ENCODE measurements around the gene SKI.

Gene SKI

GRCh38 chr1:2180297-2181245 lies 47.5 kb upstream of the SKI start:
- TF ChIP-seq CTCF (IDR thresholded peaks at IDR 0.05; ENCODE audit: borderline replicate concordance, extremely low read depth, low read length, poor library complexity, severe bottlenecking): no peak
- no peak for TF ChIP-seq EZH2 (IDR thresholded peaks at IDR 0.05; ENCODE audit: borderline replicate concordance, low read depth, low read length, severe bottlenecking)
- Histone ChIP-seq H3K9ac (ENCODE audit: low read depth, low read length) (no peak overlapping the region), H3K4me3 (ENCODE audit: low read depth in 1 of 2, low read length in 2 of 2) (no peak overlapping the region), H3K36me3 (ENCODE audit: insufficient read depth, low read length) (no peaks in the 10 kb centered on the region), H3K79me2 (ENCODE audit: insufficient read depth, low read length) (no peaks in the 10 kb centered on the region), H2AFZ (ENCODE audit: low read depth, low read length) (no peak overlapping the region), H4K20me1 (ENCODE audit: insufficient read depth, low read length) (peaks cover 6% of the 10 kb centered on the region; the same call in 1 of the 2 replicates), H3K4me2 (ENCODE audit: insufficient read depth, low read length) (no peak overlapping the region), H3K27ac (ENCODE audit: low read length) (no peak overlapping the region), H3K9me3 (ENCODE audit: insufficient read depth, low read length, severe bottlenecking) (no peaks in the 10 kb centered on the region), H3K4me1 (ENCODE audit: insufficient read depth, low read length) (no peaks in the 10 kb centered on the region), H3K27me3 (ENCODE audit: insufficient read depth, low read length, poor library complexity) (no peaks in the 10 kb centered on the region)
- DNase-seq (no peak), ATAC-seq (ENCODE audit: insufficient read depth, low read depth) (no peak)

GRCh38 chr1:2181271-2181670 lies 46.8 kb upstream of the SKI start:
- no peaks in the 10 kb centered on the region for H3K36me3 ChIP-seq (ENCODE audit: insufficient read depth, low read length)
- no peak overlapping the region for H3K4me2 ChIP-seq (ENCODE audit: insufficient read depth, low read length)
- H3K79me2 ChIP-seq (ENCODE audit: insufficient read depth, low read length): no peaks in the 10 kb centered on the region
- DNase-seq (no peak), ATAC-seq (ENCODE audit: insufficient read depth, low read depth) (no peak)
- H3K4me3 ChIP-seq (ENCODE audit: low read depth in 1 of 2, low read length in 2 of 2): no peak overlapping the region
- H3K9ac ChIP-seq (ENCODE audit: low read depth, low read length): no peak overlapping the region
- H3K4me1 ChIP-seq (ENCODE audit: insufficient read depth, low read length): no peaks in the 10 kb centered on the region
- H4K20me1 ChIP-seq (ENCODE audit: insufficient read depth, low read length): peaks cover 6% of the 10 kb centered on the region; the same call in 1 of the 2 replicates
- H2AFZ ChIP-seq (ENCODE audit: low read depth, low read length): no peak overlapping the region
- no peaks in the 10 kb centered on the region for H3K27me3 ChIP-seq (ENCODE audit: insufficient read depth, low read length, poor library complexity)
- no peaks in the 10 kb centered on the region for H3K9me3 ChIP-seq (ENCODE audit: insufficient read depth, low read length, severe bottlenecking)
- no peak overlapping the region for H3K27ac ChIP-seq (ENCODE audit: low read length)
- no peak for TF ChIP-seq EZH2 (IDR thresholded peaks at IDR 0.05; ENCODE audit: borderline replicate concordance, low read depth, low read length, severe bottlenecking)
- no peak for TF ChIP-seq CTCF (IDR thresholded peaks at IDR 0.05; ENCODE audit: borderline replicate concordance, extremely low read depth, low read length, poor library complexity, severe bottlenecking)

- Histone ChIP-seq H3K36me3 (ENCODE audit: insufficient read depth, low read length) (no peaks in the 10 kb centered on the region), H3K9me3 (ENCODE audit: insufficient read depth, low read length, severe bottlenecking) (no peaks in the 10 kb centered on the region), H3K27me3 (ENCODE audit: insufficient read depth, low read length, poor library complexity) (no peaks in the 10 kb centered on the region), H3K79me2 (ENCODE audit: insufficient read depth, low read length) (no peaks in the 10 kb centered on the region), H3K4me2 (ENCODE audit: insufficient read depth, low read length) (no peak overlapping the region), H4K20me1 (ENCODE audit: insufficient read depth, low read length) (peaks cover 6% of the 10 kb centered on the region; the same call in 1 of the 2 replicates), H3K4me1 (ENCODE audit: insufficient read depth, low read length) (no peaks in the 10 kb centered on the region), H3K9ac (ENCODE audit: low read depth, low read length) (no peak overlapping the region), H2AFZ (ENCODE audit: low read depth, low read length) (no peak overlapping the region), H3K4me3 (ENCODE audit: low read depth in 1 of 2, low read length in 2 of 2) (no peak overlapping the region), H3K27ac (ENCODE audit: low read length) (no peak overlapping the region)
- TF ChIP-seq CTCF (IDR thresholded peaks at IDR 0.05; ENCODE audit: borderline replicate concordance, extremely low read depth, low read length, poor library complexity, severe bottlenecking) (no peak), EZH2 (IDR thresholded peaks at IDR 0.05; ENCODE audit: borderline replicate concordance, low read depth, low read length, severe bottlenecking) (no peak)
- no peak for ATAC-seq (ENCODE audit: insufficient read depth, low read depth)
- no peak for DNase-seq
These were observed 46.4 kb upstream of the SKI start for GRCh38 chr1:2181752-2182151.
